Measurements from ENCODE around the gene STAMBP. TPM values are rescaled to one million over a fixed set of nuclear protein-coding genes. Genes with fewer than 3 reads are reported as not detected.

Gene STAMBP
- polyA plus RNA-seq, 3 donors from 2014 or later: 46.8 to 56.4 (median 48.6) TPM

DNA sequence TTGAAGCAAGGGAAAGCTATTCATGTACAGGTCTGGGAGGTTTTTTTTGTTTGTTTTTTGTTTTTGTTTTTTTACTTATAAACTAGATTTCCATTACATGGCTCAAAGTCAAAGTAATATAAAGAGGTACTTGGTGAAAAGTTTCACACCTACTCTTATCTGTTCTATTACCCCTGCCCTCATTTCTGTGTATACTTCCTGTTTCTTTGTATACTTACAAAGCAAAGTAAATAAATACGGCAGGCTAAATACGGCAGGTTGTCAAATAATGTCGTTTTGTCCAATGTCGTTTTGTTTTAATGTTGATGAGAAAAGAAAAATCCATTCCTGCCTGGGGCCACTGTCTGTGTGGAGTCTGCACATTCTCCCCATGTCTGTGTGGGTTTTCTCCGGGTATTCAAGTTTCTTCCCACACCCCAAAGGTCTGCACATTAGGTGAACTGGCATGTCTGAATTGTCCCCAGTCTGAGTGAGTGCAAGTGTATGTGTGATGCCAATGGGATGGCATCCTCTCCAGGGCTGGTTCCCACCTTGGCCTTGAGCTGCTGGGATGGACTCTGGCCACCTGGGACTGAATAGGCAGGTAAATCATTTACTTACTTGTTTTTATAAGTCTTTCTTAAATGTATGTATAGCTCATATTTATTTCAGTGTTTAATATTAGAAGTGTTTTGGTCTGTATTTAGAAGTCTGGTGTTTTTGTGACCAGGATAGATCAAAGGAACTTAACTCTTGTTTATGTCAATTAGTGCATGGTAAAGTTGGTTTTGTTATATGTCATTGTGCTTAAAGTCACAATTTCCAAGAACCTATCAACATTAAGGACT lies 13.4 kb downstream of the STAMBP start:
- peaks cover 17 to 24% (median 22%) of the 10 kb centered on the region in 3 donors for H3K36me3 Mint-ChIP-seq

DNA sequence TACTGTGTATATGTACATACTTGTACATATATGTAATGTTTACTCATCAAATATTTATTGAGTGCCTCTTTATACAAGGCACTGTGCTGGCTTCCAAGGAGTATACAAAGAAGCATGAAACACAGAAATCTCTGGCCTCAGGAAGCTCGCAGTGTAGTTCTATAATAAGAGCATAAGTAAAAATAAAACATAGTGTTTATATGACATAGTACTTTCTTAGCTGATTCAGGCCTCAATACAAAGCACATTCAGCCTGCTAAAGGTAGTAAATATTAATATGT lies 13.9 kb downstream of the STAMBP start:
- no peak overlapping the region for H3K4me3 Mint-ChIP-seq
- H3K36me3 Mint-ChIP-seq: peaks cover 17 to 28% (median 22%) of the 10 kb centered on the region in 3 donors
- H3K27me3 Mint-ChIP-seq (ENCODE audit: low read depth in 3 of 3): no peaks in the 10 kb centered on the region
- H3K9me3 Mint-ChIP-seq: no peaks in the 10 kb centered on the region
- H3K4me1 Mint-ChIP-seq: peaks cover 13 to 20% of the 10 kb centered on the region in 2 donors
- peak overlapping the region in 1 of 6 donors; percentile 56 for H3K27ac Mint-ChIP-seq
- DNase-seq: no peak

More for the DNA sequence above, 13.4 kb downstream of the STAMBP start:
- Mint-ChIP-seq H3K4me1 (peaks cover 13 to 22% of the 10 kb centered on the region in 2 donors), H3K4me3 (no peak overlapping the region), H3K27ac (peak overlapping the region in 5 of 6 donors; percentile 9 to 56 (median 23)), H3K9me3 (no peaks in the 10 kb centered on the region), H3K27me3 (ENCODE audit: low read depth in 3 of 3) (no peaks in the 10 kb centered on the region)
- no peak for DNase-seq

DNA sequence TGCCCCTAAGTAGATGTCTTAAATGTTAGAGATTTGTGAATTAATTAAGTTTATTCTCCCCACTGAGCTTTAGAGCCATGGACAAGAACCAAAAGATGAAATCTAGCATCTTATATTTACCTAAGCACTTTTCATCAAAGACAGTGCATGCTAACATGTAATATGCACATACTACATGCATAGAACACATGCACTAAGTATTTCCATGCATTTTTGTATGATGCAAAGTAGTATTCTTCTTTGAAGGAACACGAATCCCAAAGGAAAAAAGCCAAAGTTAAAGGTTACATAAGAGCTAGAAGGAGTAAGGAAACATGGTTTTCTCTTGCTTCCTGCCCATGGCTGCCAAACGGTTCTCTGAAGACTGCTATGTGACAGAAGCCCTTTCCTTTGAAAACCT lies 15.3 kb downstream of the STAMBP start:
- no peak overlapping the region for H3K27ac Mint-ChIP-seq
- no peak overlapping the region for H3K4me3 Mint-ChIP-seq
- H3K9me3 Mint-ChIP-seq: no peaks in the 10 kb centered on the region
- H3K4me1 Mint-ChIP-seq: peaks cover 13 to 15% of the 10 kb centered on the region in 2 donors
- no peaks in the 10 kb centered on the region for H3K27me3 Mint-ChIP-seq (ENCODE audit: low read depth in 3 of 3)
- DNase-seq: no peak
- H3K36me3 Mint-ChIP-seq: peaks cover 17 to 39% (median 30%) of the 10 kb centered on the region in 3 donors

GRCh38 chr2:73850009-73850408 lies 21.2 kb downstream of the STAMBP start:
- no peak for DNase-seq
- H3K27ac Mint-ChIP-seq: no peak overlapping the region
- peaks cover 21 to 59% (median 32%) of the 10 kb centered on the region in 3 donors for H3K36me3 Mint-ChIP-seq
- no peaks in the 10 kb centered on the region for H3K9me3 Mint-ChIP-seq
- no peak overlapping the region for H3K4me3 Mint-ChIP-seq
- peaks cover 0 to 3% (median 0%) of the 10 kb centered on the region in 3 donors for H3K27me3 Mint-ChIP-seq (ENCODE audit: low read depth in 3 of 3)
- no peaks in the 10 kb centered on the region for H3K4me1 Mint-ChIP-seq

GRCh38 chr2:73851274-73851673 lies 22.5 kb downstream of the STAMBP start:
- H3K36me3 Mint-ChIP-seq: peaks cover 23 to 62% (median 34%) of the 10 kb centered on the region in 3 donors
- H3K4me3 Mint-ChIP-seq: no peak overlapping the region
- peaks cover 0 to 3% (median 0%) of the 10 kb centered on the region in 3 donors for H3K27me3 Mint-ChIP-seq (ENCODE audit: low read depth in 3 of 3)
- DNase-seq: no peak
- H3K4me1 Mint-ChIP-seq: no peaks in the 10 kb centered on the region
- peak overlapping the region in 2 of 6 donors; percentile 25 to 51 for H3K27ac Mint-ChIP-seq
- H3K9me3 Mint-ChIP-seq: no peaks in the 10 kb centered on the region

GRCh38 chr2:73852020-73852419 lies 23.3 kb downstream of the STAMBP start:
- no peak overlapping the region for H3K4me3 Mint-ChIP-seq
- H3K4me1 Mint-ChIP-seq: no peaks in the 10 kb centered on the region
- peaks cover 0 to 3% (median under 1%) of the 10 kb centered on the region in 3 donors for H3K27me3 Mint-ChIP-seq (ENCODE audit: low read depth in 3 of 3)
- no peak for DNase-seq
- no peaks in the 10 kb centered on the region for H3K9me3 Mint-ChIP-seq
- H3K27ac Mint-ChIP-seq: no peak overlapping the region
- H3K36me3 Mint-ChIP-seq: peaks cover 30 to 64% (median 40%) of the 10 kb centered on the region in 3 donors

- Mint-ChIP-seq H3K27me3 (ENCODE audit: low read depth in 3 of 3) (peaks cover 0 to 2% (median 0%) of the 10 kb centered on the region in 3 donors), H3K4me1 (no peaks in the 10 kb centered on the region), H3K36me3 (peaks cover 35 to 62% (median 36%) of the 10 kb centered on the region in 3 donors), H3K27ac (peak overlapping the region in 1 of 6 donors; percentile 16), H3K4me3 (no peak overlapping the region), H3K9me3 (no peaks in the 10 kb centered on the region)
- DNase-seq: no peak
These were observed 26.8 kb downstream of the STAMBP start for GRCh38 chr2:73855526-73855925.

- H3K27me3 Mint-ChIP-seq (ENCODE audit: low read depth in 3 of 3): peaks cover 0 to 2% (median 0%) of the 10 kb centered on the region in 3 donors
- DNase-seq: no peak
- no peaks in the 10 kb centered on the region for H3K9me3 Mint-ChIP-seq
- no peak overlapping the region for H3K4me3 Mint-ChIP-seq
- H3K4me1 Mint-ChIP-seq: no peaks in the 10 kb centered on the region
- no peak overlapping the region for H3K27ac Mint-ChIP-seq
- H3K36me3 Mint-ChIP-seq: peaks cover 36 to 63% (median 36%) of the 10 kb centered on the region in 3 donors
These were observed 27.5 kb downstream of the STAMBP start for GRCh38 chr2:73856214-73856613.

- Mint-ChIP-seq H3K36me3 (peaks cover 41 to 72% (median 53%) of the 10 kb centered on the region in 3 donors), H3K4me3 (no peak overlapping the region), H3K9me3 (no peaks in the 10 kb centered on the region), H3K27ac (no peak overlapping the region), H3K27me3 (ENCODE audit: low read depth in 3 of 3) (peaks cover 0 to 2% (median 0%) of the 10 kb centered on the region in 3 donors), H3K4me1 (no peaks in the 10 kb centered on the region)
- no peak for DNase-seq
These were observed 31.2 kb downstream of the STAMBP start for GRCh38 chr2:73859721-73860586.

DNA sequence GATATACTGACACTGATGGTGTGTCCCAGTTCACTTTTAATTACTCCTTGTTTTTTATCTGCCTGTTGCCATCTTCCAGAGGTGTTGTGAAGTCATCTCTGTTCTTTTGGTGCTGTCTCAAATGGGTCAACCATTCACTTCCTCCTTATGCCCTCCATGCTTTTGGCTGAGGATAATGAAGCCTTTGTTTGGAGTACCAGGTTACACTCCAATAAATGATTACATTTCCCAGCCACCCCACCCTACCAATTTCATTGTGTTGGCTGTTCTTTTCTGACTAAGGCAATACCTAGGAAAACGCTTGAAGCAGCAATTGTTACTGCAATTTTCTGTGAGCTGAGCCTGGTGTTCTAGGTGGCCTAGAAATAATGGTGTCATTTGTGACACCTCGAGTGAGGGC lies 34.2 kb downstream of the STAMBP start:
- no peaks in the 10 kb centered on the region for H3K4me1 Mint-ChIP-seq
- no peak overlapping the region for H3K27ac Mint-ChIP-seq
- H3K4me3 Mint-ChIP-seq: no peak overlapping the region
- peaks cover 25 to 55% (median 44%) of the 10 kb centered on the region in 3 donors for H3K36me3 Mint-ChIP-seq
- H3K9me3 Mint-ChIP-seq: no peaks in the 10 kb centered on the region
- DNase-seq: no peak
- H3K27me3 Mint-ChIP-seq (ENCODE audit: low read depth in 3 of 3): no peaks in the 10 kb centered on the region

DNA sequence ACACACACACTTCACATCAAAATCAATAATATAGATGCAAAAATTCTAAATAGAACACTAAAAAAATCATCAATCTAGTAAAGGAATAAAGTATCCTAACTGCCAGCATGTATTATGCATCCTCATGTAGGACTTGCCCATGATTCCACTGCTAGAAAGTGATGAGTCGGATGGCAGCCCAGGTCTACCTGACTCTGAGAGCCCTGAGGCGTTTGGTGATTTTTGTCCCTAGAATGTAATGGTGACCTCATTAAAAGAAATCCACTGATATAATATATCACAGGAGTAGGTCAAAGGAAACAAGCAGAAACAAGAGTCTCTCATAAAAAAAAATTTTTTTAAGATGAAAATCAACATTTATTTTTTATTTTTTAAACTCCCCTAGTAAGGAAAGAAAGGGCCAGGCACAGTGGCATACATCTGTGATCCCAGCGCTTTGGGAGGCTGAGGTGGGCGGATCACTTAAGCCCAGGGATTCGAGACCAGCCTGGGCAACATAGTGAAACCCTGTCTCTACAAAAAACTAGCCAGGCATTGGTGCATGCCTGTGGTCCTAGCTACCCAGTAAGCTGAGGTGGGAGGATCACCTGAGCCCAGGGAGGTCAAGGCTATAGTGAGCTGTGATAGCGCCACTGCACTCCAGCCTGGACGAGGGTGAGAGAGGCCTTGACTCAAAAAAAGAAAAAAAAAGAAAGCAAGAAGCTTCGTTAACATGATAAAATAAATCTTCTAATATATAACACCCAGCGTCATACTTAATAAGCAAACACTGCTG lies 39.6 kb downstream of the STAMBP start:
- DNase-seq: no peak
- Mint-ChIP-seq H3K27ac (peak overlapping the region in 1 of 6 donors; percentile 34), H3K27me3 (ENCODE audit: low read depth in 3 of 3) (peaks cover 0 to 2% (median 0%) of the 10 kb centered on the region in 3 donors), H3K36me3 (peaks cover 18 to 41% (median 32%) of the 10 kb centered on the region in 3 donors), H3K4me1 (no peaks in the 10 kb centered on the region), H3K4me3 (no peak overlapping the region), H3K9me3 (no peaks in the 10 kb centered on the region)

DNA sequence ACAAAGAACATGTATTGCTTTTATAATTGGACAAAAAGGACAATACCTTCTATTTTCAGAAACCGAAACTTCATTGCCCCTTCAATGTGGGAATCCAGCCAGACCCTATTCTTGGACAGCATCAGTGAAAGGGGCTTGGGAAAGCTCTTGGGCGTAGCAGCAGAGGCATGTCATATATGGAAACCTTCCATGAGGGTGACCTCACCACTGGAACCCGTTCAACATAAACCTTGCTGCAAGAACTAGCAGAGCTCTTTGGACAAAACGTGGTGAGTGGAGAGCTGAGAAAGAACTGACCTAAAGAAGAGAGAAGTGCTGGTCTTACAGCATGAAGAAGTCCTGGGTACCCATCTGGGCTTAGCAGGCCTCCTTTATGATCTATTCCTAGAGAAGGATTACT lies 41.3 kb downstream of the STAMBP start:
- Mint-ChIP-seq H3K36me3 (peaks cover 11 to 27% (median 21%) of the 10 kb centered on the region in 3 donors), H3K4me3 (no peak overlapping the region), H3K9me3 (no peaks in the 10 kb centered on the region)

DNA sequence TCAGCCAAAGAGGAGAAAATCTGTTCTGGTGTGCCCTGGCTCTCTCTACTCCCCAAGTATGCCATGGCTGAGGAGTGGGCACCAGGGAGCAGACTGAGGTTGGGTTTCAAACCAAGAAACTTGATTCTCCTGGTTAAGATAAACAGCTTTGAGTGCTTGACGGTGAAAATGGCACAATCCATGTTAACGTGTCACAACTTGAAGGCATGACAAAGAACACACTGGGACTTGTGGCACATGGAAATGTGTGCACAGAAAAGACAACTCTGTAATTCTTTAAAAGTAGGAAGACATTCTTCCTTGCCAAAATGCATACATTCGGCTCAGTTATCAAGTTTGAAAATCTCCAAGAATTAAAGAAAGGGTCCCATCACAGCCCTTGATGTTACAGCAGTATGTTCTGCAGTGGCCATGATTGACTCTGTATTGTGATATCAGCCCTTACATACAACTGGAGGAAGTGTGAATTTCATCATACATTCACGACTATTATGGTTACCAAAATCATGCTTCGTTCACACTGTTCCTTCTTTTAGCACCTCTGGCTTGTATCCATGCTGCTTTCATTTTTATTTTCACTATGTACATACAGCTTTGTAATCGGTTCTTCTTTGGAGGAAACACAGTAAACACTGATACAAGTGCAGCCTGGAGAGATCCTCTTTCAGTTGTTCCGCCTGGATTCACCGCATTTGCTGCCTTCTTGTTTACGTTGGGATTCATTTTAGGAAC lies 48.5 kb downstream of the STAMBP start:
- peaks cover 0 to 6% (median 2%) of the 10 kb centered on the region in 3 donors for H3K27me3 Mint-ChIP-seq (ENCODE audit: low read depth in 3 of 3)
- H3K4me1 Mint-ChIP-seq: peaks cover 0 to 4% of the 10 kb centered on the region in 2 donors
- peak in 2 of 3 donors; percentile 1 to 14 for DNase-seq
- no peak overlapping the region for H3K27ac Mint-ChIP-seq
- no peak overlapping the region for H3K4me3 Mint-ChIP-seq
- peaks cover 3 to 6% (median 6%) of the 10 kb centered on the region in 3 donors for H3K36me3 Mint-ChIP-seq
- no peaks in the 10 kb centered on the region for H3K9me3 Mint-ChIP-seq

More for the DNA sequence above, 41.3 kb downstream of the STAMBP start:
- no peaks in the 10 kb centered on the region for H3K4me1 Mint-ChIP-seq
- peaks cover 0 to 2% (median 0%) of the 10 kb centered on the region in 3 donors for H3K27me3 Mint-ChIP-seq (ENCODE audit: low read depth in 3 of 3)
- no peak for DNase-seq
- no peak overlapping the region for H3K27ac Mint-ChIP-seq
